Esophagus muscularis mucosa (tissue), 4 donors: ENCODE data around the gene SELENOO. TPM values are rescaled to one million over a fixed set of nuclear protein-coding genes. Genes with fewer than 3 reads are reported as not detected.

Experiments used
- DNase-seq: peaks from one replicate; pipeline ENCODE4 v3.0.0-alpha.2; 2017; ENCODE audit errors: extremely low spot score
- H3K27ac ChIP-seq, 4 donors: fragments of 200-600 bp; sonication (generic); replicated peaks in 1 of 4; 1 replicate in 3 of 4; 2 replicates in 1 of 4; pipeline ENCODE4 v1.5.1; 2016 to 2019; ENCODE audit warnings: mild to moderate bottlenecking in 1 of 4
- H3K27me3 ChIP-seq, 4 donors: fragments of 200-600 bp; sonication (generic); one replicate each; pipeline versions ENCODE4 v1.5.1 to v1.6.0; 2016 to 2019
- H3K36me3 ChIP-seq, 4 donors: fragments of 200-600 bp; sonication (generic); one replicate each; pipeline ENCODE4 v1.5.1; 2016 to 2019
- H3K4me1 ChIP-seq, 4 donors: fragments of 200-600 bp; sonication (generic); one replicate each; pipeline ENCODE4 v1.5.1; 2016 to 2019
- H3K4me3 ChIP-seq, 4 donors: fragments of 200-600 bp; sonication (generic); 1 replicate in 2 of 4; 2 replicates in 2 of 4; pipeline ENCODE4 v1.5.1; 2016 to 2019; ENCODE audit warnings: mild to moderate bottlenecking in 4 of 4, moderate library complexity in 1 of 4
- H3K9me3 ChIP-seq, 4 donors: fragments of 200-600 bp; sonication (generic); 1 replicate in 3 of 4; 2 replicates in 1 of 4; pipeline ENCODE4 v1.5.1; 2016 to 2019
- EP300 ChIP-seq: sonication (generic); formaldehyde crosslinking; IDR thresholded peaks from one replicate; pipeline ENCODE4 v1.6.1; 2017; ENCODE audit warnings: antibody characterized with exemption
- POLR2A ChIP-seq: fragments of 450-650 bp; IDR thresholded peaks from one replicate; pipeline ENCODE4 v1.6.1; 2017; ENCODE audit warnings: antibody characterized with exemption, moderate library complexity, mild to moderate bottlenecking, low read depth
- POLR2AphosphoS5 ChIP-seq, 2 donors: sonication (generic); formaldehyde crosslinking; IDR thresholded peaks; one replicate each; pipeline ENCODE4 v1.6.1; 2017; ENCODE audit warnings: antibody characterized with exemption in 2 of 2
- WGBS: methylation state at CpG from one replicate; pipeline ENCODE4 v1.1.5; 2018; 5-methylcytosine and 5-hydroxymethylcytosine counted together
- intact Hi-C: fragments of 100-400 bp; cut with DNase I; formaldehyde crosslinking; loops from one replicate; pipeline ENCODE4 v1.15.1; 2023
- total RNA-seq, 4 donors: library from RNA; depleted of rRNA; stranded (reverse); fragments of >200 nt; gene quantifications; one replicate each; pipeline versions ENCODE4 v1.1.0 to v1.2.1, GENCODE V29; 2016
- TF ChIP-seq, protein P1 (sequence below), 3 experiments: fragments of 200-600 bp in 2 of 3; fragments of 450-650 bp in 1 of 3; sonication (generic) in 2 of 3; IDR thresholded peaks; one replicate each; pipeline ENCODE4 v1.5.1; 2017 to 2019; ENCODE audit warnings: antibody characterized with exemption in 3 of 3, mild to moderate bottlenecking in 2 of 3, moderate library complexity in 1 of 3

SELENOO gene
- total RNA-seq, 4 donors from 2014 or later = 22.4 to 41.0 (median 23.0) TPM

DNA sequence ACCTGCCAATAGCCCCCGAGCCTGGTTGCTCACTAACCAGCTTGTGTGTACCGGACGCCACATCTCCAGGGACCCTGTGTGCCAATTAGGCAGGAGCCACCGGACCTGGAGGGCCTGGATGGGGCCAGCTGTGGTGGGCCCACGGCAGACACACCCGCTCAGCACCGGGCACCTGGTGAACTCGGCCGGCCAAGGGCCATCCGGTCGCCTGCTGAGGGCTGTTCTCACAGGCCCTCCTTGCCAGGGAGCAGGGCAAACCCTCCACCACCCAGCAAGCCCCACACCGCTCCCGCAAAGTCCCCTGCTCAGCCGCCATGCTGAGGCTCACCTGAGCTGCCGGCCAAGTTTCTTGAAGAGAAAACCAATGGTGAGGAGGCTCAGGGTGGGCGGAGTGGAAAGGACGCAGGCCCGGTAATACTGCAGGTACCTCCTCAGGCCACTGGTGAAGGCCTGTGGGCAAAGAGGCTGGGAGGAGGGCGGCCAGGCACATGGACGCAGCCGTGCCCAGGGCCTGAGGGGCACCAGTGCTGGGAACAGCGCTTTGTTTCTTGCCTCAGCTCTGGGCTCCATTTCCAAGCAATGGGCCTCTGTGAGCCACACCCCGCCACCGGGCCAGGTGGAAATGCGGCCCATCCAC is 26.9 kb downstream of the SELENOO start:
- Histone ChIP-seq H3K27me3 (no peaks in the 10 kb centered on the region), H3K9me3 (no peaks in the 10 kb centered on the region), H3K36me3 (peaks cover 44 to 94% (median 85%) of the 10 kb centered on the region in 4 donors), H3K27ac (no peak overlapping the region), H3K4me1 (no peaks in the 10 kb centered on the region), H3K4me3 (no peak overlapping the region)
- 87% methylated on average over 11 of the region's 25 CpGs for WGBS
- TF ChIP-seq POLR2A = no peak
- TF ChIP-seq, protein P1, sequence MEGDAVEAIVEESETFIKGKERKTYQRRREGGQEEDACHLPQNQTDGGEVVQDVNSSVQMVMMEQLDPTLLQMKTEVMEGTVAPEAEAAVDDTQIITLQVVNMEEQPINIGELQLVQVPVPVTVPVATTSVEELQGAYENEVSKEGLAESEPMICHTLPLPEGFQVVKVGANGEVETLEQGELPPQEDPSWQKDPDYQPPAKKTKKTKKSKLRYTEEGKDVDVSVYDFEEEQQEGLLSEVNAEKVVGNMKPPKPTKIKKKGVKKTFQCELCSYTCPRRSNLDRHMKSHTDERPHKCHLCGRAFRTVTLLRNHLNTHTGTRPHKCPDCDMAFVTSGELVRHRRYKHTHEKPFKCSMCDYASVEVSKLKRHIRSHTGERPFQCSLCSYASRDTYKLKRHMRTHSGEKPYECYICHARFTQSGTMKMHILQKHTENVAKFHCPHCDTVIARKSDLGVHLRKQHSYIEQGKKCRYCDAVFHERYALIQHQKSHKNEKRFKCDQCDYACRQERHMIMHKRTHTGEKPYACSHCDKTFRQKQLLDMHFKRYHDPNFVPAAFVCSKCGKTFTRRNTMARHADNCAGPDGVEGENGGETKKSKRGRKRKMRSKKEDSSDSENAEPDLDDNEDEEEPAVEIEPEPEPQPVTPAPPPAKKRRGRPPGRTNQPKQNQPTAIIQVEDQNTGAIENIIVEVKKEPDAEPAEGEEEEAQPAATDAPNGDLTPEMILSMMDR (IDR thresholded peaks at IDR 0.05) = no peak
- TF ChIP-seq POLR2AphosphoS5 (IDR thresholded peaks at IDR 0.05) = no peak
- TF ChIP-seq EP300 = no peak
- DNase-seq = no peak
- intact Hi-C loops = no loop called here

DNA sequence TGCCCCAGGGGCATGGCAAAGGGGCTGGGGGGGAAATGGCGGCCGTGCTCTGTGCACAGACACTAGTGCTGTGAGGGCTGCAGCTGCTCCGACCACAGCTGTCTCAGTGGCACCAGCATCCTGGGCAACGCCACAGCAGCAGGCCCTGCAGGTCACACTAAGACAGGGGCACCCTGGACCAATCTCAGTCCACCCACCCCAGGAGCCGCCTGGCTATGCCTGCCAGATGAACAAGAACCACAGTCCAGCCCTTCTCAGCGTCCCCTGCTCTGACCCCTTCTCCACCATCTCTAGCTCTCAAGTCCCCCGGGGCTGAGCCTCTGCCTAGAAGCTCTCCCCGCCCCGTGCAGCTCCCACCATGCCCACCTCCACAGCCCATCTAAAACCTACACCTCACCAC is 27.6 kb downstream of the SELENOO start:
- WGBS = 90% methylated on average over 6 of the region's 9 CpGs
- DNase-seq = no peak
- Histone ChIP-seq H3K9me3 (no peaks in the 10 kb centered on the region), H3K4me1 (no peaks in the 10 kb centered on the region), H3K27ac (no peak overlapping the region), H3K4me3 (no peak overlapping the region), H3K36me3 (peaks cover 43 to 94% (median 85%) of the 10 kb centered on the region in 4 donors), H3K27me3 (no peaks in the 10 kb centered on the region)
- intact Hi-C loops = no loop called here
- TF ChIP-seq EP300 (no peak), POLR2AphosphoS5 (IDR thresholded peaks at IDR 0.05) (no peak), POLR2A (no peak)
- TF ChIP-seq, protein P1 (IDR thresholded peaks at IDR 0.05) = no peak

DNA sequence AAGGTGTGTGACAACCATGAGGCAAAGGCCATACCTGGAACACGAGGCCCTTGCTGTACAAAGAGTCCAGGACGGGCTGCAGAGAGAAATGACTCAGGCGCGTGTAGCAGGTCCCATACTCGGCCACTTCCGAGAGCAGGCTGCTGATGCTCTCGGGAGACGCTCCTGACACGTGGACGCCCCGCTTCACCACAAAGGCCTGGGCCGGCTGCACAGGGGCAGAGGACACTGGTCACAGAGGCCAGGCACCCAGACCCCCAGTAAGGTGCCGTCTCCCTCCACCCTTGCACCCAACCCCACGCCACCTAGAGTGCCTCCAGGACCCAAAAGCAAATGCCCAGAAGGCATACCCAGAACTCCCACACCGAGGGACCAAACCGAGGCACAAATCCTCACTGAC is 28.6 kb downstream of the SELENOO start:
- H3K36me3 ChIP-seq = peaks cover 35 to 89% (median 78%) of the 10 kb centered on the region in 4 donors
- TF ChIP-seq, protein P1 (IDR thresholded peaks at IDR 0.05) = no peak
- TF ChIP-seq POLR2AphosphoS5 (IDR thresholded peaks at IDR 0.05) (no peak), POLR2A (no peak)
- H3K27ac ChIP-seq = no peak overlapping the region
- H3K4me3 ChIP-seq = no peak overlapping the region
- intact Hi-C loops = no loop called here
- no peaks in the 10 kb centered on the region for H3K4me1 ChIP-seq
- H3K9me3 ChIP-seq = no peaks in the 10 kb centered on the region
- DNase-seq = no peak
- 93% methylated on average over 16 of the region's 16 CpGs for WGBS
- H3K27me3 ChIP-seq = no peaks in the 10 kb centered on the region

DNA sequence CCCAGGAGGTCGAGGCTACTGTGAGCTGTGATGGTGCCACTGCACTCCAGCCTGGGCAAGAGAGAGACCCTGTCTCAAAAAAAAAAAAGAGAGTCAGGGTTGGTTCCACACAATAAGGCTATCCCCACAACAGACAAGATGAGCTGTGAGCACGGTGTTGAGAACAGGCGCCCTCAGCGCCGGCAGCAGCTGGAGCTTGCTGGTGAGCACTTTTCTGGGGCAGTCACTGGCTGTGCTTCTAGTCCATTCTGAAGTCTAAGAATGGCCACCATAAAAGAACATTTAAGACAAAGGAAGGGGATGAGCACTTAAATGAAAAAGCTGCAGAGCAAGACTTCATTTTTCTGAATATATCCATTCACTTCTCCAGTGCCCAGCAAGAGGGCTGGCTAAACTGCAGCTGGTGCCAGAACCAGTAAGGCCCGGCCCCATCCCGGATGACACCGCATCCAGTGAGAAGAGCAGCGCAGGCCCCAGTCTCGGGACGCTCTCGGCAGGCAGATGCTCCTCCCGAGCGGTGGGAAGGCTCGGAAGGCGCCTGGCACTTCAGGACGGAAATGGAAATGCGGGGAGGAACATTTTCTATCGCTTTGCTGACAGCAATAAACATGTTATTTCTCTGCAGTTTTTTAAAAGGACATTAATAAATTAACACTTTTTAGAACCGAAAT is 31.8 kb downstream of the SELENOO start:
- no peak for DNase-seq
- TF ChIP-seq POLR2AphosphoS5 (IDR thresholded peaks at IDR 0.05) (no peak), EP300 (no peak), POLR2A (no peak)
- TF ChIP-seq, protein P1 (IDR thresholded peaks at IDR 0.05) = no peak
- whole genome bisulfite sequencing = 91% methylated on average over 20 of the region's 20 CpGs
- no peak overlapping the region for H3K4me3 ChIP-seq
- no peaks in the 10 kb centered on the region for H3K4me1 ChIP-seq
- H3K27ac ChIP-seq = no peak overlapping the region
- H3K27me3 ChIP-seq = no peaks in the 10 kb centered on the region
- intact Hi-C loops = no loop called here
- H3K9me3 ChIP-seq = no peaks in the 10 kb centered on the region
- peaks cover 24 to 75% (median 59%) of the 10 kb centered on the region in 4 donors for H3K36me3 ChIP-seq
